ENCODE data around the gene NLRP14. TPM values are rescaled to one million over a fixed set of nuclear protein-coding genes. Genes with fewer than 3 reads are reported as not detected.

The NLRP14 gene, protein sequence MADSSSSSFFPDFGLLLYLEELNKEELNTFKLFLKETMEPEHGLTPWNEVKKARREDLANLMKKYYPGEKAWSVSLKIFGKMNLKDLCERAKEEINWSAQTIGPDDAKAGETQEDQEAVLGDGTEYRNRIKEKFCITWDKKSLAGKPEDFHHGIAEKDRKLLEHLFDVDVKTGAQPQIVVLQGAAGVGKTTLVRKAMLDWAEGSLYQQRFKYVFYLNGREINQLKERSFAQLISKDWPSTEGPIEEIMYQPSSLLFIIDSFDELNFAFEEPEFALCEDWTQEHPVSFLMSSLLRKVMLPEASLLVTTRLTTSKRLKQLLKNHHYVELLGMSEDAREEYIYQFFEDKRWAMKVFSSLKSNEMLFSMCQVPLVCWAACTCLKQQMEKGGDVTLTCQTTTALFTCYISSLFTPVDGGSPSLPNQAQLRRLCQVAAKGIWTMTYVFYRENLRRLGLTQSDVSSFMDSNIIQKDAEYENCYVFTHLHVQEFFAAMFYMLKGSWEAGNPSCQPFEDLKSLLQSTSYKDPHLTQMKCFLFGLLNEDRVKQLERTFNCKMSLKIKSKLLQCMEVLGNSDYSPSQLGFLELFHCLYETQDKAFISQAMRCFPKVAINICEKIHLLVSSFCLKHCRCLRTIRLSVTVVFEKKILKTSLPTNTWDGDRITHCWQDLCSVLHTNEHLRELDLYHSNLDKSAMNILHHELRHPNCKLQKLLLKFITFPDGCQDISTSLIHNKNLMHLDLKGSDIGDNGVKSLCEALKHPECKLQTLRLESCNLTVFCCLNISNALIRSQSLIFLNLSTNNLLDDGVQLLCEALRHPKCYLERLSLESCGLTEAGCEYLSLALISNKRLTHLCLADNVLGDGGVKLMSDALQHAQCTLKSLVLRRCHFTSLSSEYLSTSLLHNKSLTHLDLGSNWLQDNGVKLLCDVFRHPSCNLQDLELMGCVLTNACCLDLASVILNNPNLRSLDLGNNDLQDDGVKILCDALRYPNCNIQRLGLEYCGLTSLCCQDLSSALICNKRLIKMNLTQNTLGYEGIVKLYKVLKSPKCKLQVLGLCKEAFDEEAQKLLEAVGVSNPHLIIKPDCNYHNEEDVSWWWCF
- under 0.01 TPM for total RNA-seq

DNA sequence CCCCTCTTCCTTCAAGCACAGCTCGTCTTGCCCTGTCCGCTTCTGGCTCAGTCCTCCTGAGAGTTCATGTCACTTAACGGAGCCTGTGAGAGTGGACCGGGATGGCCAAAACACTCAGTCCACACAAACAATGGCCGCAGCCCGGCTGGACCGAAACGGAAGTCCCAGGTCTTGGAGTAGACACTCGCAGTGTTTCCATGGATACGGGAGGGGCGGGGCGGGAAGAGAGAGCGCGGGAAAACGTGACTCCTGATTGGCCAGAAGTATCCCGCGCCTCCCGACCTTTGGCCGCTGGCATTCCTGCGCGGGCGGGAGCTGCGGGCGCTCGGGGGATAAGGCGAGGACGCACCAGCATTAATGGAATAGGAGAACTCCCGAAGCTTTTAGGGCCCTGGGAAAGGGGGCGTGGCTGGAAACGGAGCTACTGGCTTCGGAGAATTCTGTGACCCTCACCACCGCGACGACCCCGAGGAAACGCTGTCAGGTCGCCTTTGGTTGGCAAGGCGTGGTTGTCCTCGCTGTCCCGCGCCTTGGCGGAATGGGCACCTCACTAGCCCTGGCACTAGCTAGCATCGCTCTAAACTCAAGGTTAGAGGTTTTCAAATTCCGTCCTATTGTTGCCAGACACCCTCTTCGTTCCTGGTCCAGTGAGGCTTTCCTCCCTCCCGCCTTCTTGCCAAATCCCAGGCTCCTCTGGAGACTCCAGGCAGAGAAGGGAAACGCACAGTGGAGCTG, at the start of gene NLRP14, which contains the start of gene ZNF214:
Gene NLRP14 (plus strand): TSS at position 297 of the 735 bp plus-strand sequence. CDS start 18,108 bp downstream, outside the sequence.
Gene ZNF214 (minus strand): TSS at position 164 of the 735 bp plus-strand sequence. CDS start 17,511 bp downstream, outside the sequence.
- peaks cover 7 to 14% (median 8%) of the 10 kb centered on the region in 3 donors for H3K4me1 ChIP-seq (ENCODE audit: control insufficient read depth in 3 of 3, insufficient read depth in 3 of 3, low read length in 3 of 3)
- no peaks in the 10 kb centered on the region for H3K9me3 ChIP-seq (ENCODE audit: control insufficient read depth in 3 of 3, low read length in 3 of 3)
- H3K36me3 ChIP-seq (ENCODE audit: control insufficient read depth in 3 of 3, insufficient read depth in 3 of 3, low read length in 3 of 3), result no peaks in the 10 kb centered on the region
- peak within 1 kb of the TSS; percentile 55 to 77 (median 73) for H3K9ac ChIP-seq (ENCODE audit: low read depth in 1 of 3, low read length in 3 of 3)
- peak within 1 kb of the TSS; percentile 72 to 94 (median 92) for H3K4me3 ChIP-seq (ENCODE audit: low read length in 3 of 3)
- no peaks in the 10 kb centered on the region for H3K27me3 ChIP-seq (ENCODE audit: control insufficient read depth in 3 of 3, insufficient read depth in 3 of 3, low read length in 3 of 3)
- peak within 1 kb of the TSS; percentile 1 for H3K27ac ChIP-seq (ENCODE audit: low read depth, low read length)

DNA sequence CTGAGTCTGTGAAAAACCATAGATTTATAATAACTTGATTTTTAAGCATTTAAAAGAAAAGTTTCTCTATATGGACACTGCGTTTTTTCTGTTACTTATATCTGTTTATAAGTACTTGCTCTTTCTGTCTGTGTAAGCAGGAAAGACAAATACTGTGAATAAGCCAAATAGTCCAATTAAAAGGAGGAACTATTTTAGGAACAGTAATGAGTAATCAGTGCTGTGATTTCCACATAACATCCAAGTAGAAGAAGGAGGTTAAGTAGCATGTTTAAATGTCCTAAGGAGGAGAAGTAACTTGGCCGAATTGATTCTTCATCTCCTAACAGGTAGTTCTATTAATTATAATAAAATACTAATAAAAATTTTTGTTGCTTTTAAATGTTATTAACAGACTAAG, 40.9 kb upstream of the NLRP14 start:
- Histone ChIP-seq H3K27me3 (ENCODE audit: control insufficient read depth in 3 of 3, insufficient read depth in 3 of 3, low read length in 3 of 3) (no peaks in the 10 kb centered on the region), H3K36me3 (ENCODE audit: control insufficient read depth in 3 of 3, insufficient read depth in 3 of 3, low read length in 3 of 3) (no peaks in the 10 kb centered on the region), H3K27ac (ENCODE audit: low read depth, low read length) (no peak overlapping the region), H3K4me3 (ENCODE audit: low read length in 3 of 3) (no peak overlapping the region), H3K9me3 (ENCODE audit: control insufficient read depth in 3 of 3, low read length in 3 of 3) (no peaks in the 10 kb centered on the region), H3K4me1 (ENCODE audit: control insufficient read depth in 3 of 3, insufficient read depth in 3 of 3, low read length in 3 of 3) (no peaks in the 10 kb centered on the region), H3K9ac (ENCODE audit: low read depth in 1 of 3, low read length in 3 of 3) (no peak overlapping the region)

DNA sequence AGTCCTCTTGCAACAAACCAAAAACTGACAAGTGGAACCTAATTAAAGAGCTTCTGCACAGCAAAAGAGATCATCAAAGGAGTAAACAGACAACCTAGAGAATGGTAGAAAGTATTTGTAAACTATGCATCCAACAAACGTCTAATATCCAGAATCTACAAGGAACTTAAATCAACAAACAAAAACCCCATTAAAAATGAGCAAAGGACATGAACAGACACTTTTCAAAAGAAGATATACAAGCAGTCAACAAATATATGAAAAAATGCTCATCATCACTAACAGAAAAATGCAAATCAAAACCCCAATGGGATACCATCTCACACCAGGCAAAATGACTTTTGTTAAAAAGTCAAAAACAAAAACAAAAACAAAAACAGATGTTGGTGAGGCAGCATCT, 33.8 kb upstream of the NLRP14 start:
- H3K27me3 ChIP-seq (ENCODE audit: control insufficient read depth in 3 of 3, insufficient read depth in 3 of 3, low read length in 3 of 3), result no peaks in the 10 kb centered on the region
- no peaks in the 10 kb centered on the region for H3K9me3 ChIP-seq (ENCODE audit: control insufficient read depth in 3 of 3, low read length in 3 of 3)
- no peak overlapping the region for H3K27ac ChIP-seq (ENCODE audit: low read depth, low read length)
- no peak overlapping the region for H3K4me3 ChIP-seq (ENCODE audit: low read length in 3 of 3)
- no peak overlapping the region for H3K9ac ChIP-seq (ENCODE audit: low read depth in 1 of 3, low read length in 3 of 3)
- no peaks in the 10 kb centered on the region for H3K36me3 ChIP-seq (ENCODE audit: control insufficient read depth in 3 of 3, insufficient read depth in 3 of 3, low read length in 3 of 3)
- no peaks in the 10 kb centered on the region for H3K4me1 ChIP-seq (ENCODE audit: control insufficient read depth in 3 of 3, insufficient read depth in 3 of 3, low read length in 3 of 3)

DNA sequence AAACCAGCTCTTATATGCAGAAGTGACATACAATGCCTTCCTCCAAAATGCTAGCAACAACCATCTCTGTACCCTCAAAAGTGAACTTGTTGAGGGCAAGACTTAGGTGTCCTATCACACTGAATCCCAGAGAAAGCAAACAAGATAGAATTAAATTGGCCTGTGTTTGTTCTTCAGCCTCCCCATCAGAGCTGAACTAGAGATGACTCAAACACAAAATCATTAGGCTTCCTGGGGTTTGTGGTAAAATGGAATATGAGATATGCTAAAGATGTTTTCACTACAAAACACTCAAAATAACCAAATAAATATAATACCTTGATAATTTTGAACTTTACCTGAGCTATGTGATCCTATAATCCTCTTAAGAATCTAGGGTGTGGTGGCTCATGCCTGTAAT, 31.8 kb upstream of the NLRP14 start:
- no peak overlapping the region for H3K27ac ChIP-seq (ENCODE audit: low read depth, low read length)
- H3K36me3 ChIP-seq (ENCODE audit: control insufficient read depth in 3 of 3, insufficient read depth in 3 of 3, low read length in 3 of 3), result no peaks in the 10 kb centered on the region
- H3K9me3 ChIP-seq (ENCODE audit: control insufficient read depth in 3 of 3, low read length in 3 of 3), result no peaks in the 10 kb centered on the region
- no peak overlapping the region for H3K9ac ChIP-seq (ENCODE audit: low read depth in 1 of 3, low read length in 3 of 3)
- no peak overlapping the region for H3K4me3 ChIP-seq (ENCODE audit: low read length in 3 of 3)
- H3K27me3 ChIP-seq (ENCODE audit: control insufficient read depth in 3 of 3, insufficient read depth in 3 of 3, low read length in 3 of 3), result no peaks in the 10 kb centered on the region
- H3K4me1 ChIP-seq (ENCODE audit: control insufficient read depth in 3 of 3, insufficient read depth in 3 of 3, low read length in 3 of 3), result peaks cover 0 to 8% (median 3%) of the 10 kb centered on the region in 3 donors

DNA sequence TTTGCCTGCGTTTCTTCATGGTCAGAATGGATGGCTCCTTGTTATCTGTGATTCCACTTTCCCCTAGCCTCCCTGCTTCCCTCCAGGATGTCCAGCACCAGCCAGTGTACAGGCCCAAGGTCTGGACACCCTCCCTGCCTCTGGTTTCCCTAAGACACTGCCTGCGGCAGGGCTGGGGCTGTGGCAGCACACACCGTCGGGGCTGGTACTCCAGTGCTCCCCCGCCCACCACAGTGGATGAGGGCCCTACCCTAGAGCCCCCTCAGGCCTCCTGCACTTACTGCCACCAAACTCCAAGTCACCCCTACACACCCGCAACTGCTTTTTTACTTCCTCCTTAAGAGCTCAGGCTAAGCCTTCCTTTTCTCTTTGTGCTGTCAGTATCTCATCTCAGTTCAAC, 29.1 kb upstream of the NLRP14 start:
- H3K9me3 ChIP-seq (ENCODE audit: control insufficient read depth in 3 of 3, low read length in 3 of 3), result no peaks in the 10 kb centered on the region
- no peak overlapping the region for H3K9ac ChIP-seq (ENCODE audit: low read depth in 1 of 3, low read length in 3 of 3)
- no peak overlapping the region for H3K4me3 ChIP-seq (ENCODE audit: low read length in 3 of 3)
- H3K27me3 ChIP-seq (ENCODE audit: control insufficient read depth in 3 of 3, insufficient read depth in 3 of 3, low read length in 3 of 3), result no peaks in the 10 kb centered on the region
- peaks cover 0 to 8% (median 3%) of the 10 kb centered on the region in 3 donors for H3K4me1 ChIP-seq (ENCODE audit: control insufficient read depth in 3 of 3, insufficient read depth in 3 of 3, low read length in 3 of 3)
- no peak overlapping the region for H3K27ac ChIP-seq (ENCODE audit: low read depth, low read length)
- H3K36me3 ChIP-seq (ENCODE audit: control insufficient read depth in 3 of 3, insufficient read depth in 3 of 3, low read length in 3 of 3), result no peaks in the 10 kb centered on the region

DNA sequence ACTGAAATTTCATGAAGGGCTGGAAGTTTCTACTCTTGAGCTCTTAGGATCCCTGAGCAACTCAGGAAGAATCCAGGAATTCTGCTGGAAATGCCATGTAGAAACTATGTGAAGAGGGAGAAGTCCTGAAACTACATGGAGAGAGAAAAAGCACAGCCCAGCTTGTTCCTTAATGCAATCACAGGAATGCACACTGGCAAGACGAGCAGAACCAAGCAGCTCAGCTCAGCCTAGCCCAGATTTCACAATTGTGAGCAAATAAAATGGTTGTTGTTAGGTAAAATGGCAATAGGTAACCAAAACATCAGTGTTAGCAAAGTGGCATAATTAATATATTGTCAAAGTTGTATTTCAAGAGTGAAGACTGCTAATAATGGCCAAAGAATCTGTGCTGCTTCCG, 28.3 kb upstream of the NLRP14 start:
- H3K9ac ChIP-seq (ENCODE audit: low read depth in 1 of 3, low read length in 3 of 3), result no peak overlapping the region
- H3K27ac ChIP-seq (ENCODE audit: low read depth, low read length), result peak overlapping the region; percentile 50
- no peaks in the 10 kb centered on the region for H3K27me3 ChIP-seq (ENCODE audit: control insufficient read depth in 3 of 3, insufficient read depth in 3 of 3, low read length in 3 of 3)
- no peaks in the 10 kb centered on the region for H3K9me3 ChIP-seq (ENCODE audit: control insufficient read depth in 3 of 3, low read length in 3 of 3)
- peaks cover 0 to 8% (median 3%) of the 10 kb centered on the region in 3 donors for H3K4me1 ChIP-seq (ENCODE audit: control insufficient read depth in 3 of 3, insufficient read depth in 3 of 3, low read length in 3 of 3)
- H3K4me3 ChIP-seq (ENCODE audit: low read length in 3 of 3), result peak overlapping the region in 1 of 3 donors; percentile 4
- H3K36me3 ChIP-seq (ENCODE audit: control insufficient read depth in 3 of 3, insufficient read depth in 3 of 3, low read length in 3 of 3), result no peaks in the 10 kb centered on the region

DNA sequence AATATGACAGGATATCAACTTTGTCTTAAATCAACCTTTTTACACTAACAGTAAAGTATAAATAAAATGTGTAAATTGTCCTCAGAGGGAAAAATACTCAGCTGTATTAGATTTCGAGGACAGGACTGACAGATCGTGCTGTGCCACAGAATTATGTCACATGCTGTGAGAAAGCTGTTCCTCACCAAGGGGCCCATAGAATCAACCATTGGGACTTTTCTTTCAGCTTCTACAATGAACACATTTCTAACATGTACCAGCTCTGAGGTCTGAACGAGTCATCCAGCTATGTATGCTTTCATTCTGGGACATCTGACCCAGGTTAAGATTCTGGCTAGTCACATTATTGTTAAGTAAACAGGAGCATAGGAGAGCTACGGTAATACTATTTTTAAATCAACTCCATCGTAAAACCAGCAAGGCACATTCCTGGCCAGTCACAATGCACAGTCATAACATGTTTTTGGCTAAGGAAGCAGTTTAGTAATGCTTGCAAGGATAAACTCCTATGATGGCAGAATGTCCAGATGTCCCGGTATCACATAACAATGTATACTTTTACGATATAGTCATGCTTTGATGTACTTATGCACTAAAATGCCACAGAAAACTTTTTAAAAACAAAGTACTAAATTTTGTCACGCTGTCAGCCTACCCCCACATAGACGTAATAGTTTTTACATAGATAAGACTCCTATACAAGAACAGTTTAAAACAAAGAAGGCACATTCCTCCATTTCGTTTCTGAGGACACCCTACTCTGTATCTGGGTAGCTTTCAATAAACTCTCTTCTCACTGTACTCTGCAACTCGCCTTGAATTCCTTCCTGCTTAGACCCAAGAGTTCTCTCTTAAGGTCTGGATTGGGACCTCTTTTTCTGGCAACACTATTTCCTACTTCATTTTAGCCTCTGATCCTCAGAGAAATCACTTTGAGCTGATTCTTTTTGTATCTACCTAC, 27.5 kb upstream of the NLRP14 start:
- no peaks in the 10 kb centered on the region for H3K9me3 ChIP-seq (ENCODE audit: control insufficient read depth in 3 of 3, low read length in 3 of 3)
- peak overlapping the region in 1 of 3 donors; percentile 36 for H3K9ac ChIP-seq (ENCODE audit: low read depth in 1 of 3, low read length in 3 of 3)
- H3K4me3 ChIP-seq (ENCODE audit: low read length in 3 of 3), result no peak overlapping the region

DNA sequence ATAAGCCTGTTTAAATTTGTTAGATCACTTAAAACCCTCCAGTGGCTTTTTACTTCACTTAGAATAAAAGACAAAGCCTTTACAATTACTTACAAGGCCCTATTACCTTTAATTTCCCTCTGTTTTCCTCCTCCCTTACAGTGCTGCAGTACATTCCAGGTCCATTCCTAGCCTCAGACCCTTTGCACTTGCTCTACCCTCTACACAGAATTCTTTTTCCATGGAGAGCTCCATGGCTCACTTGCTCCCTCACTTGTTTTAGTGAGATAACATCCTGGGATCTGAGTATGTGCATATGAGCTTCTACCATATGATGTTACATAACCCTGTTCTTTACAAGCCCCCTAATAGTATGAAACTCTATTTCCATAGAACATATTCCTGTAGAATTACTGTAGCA, 24.6 kb upstream of the NLRP14 start:
- no peaks in the 10 kb centered on the region for H3K9me3 ChIP-seq (ENCODE audit: control insufficient read depth in 3 of 3, low read length in 3 of 3)
- no peak overlapping the region for H3K27ac ChIP-seq (ENCODE audit: low read depth, low read length)

More for the DNA sequence above, 27.5 kb upstream of the NLRP14 start:
- Histone ChIP-seq H3K36me3 (ENCODE audit: control insufficient read depth in 3 of 3, insufficient read depth in 3 of 3, low read length in 3 of 3) (no peaks in the 10 kb centered on the region), H3K27me3 (ENCODE audit: control insufficient read depth in 3 of 3, insufficient read depth in 3 of 3, low read length in 3 of 3) (no peaks in the 10 kb centered on the region), H3K27ac (ENCODE audit: low read depth, low read length) (peak overlapping the region; percentile 50), H3K4me1 (ENCODE audit: control insufficient read depth in 3 of 3, insufficient read depth in 3 of 3, low read length in 3 of 3) (peaks cover 0 to 8% (median 3%) of the 10 kb centered on the region in 3 donors)

More for the DNA sequence above, 24.6 kb upstream of the NLRP14 start:
- H3K4me3 ChIP-seq (ENCODE audit: low read length in 3 of 3), result no peak overlapping the region
- peaks cover 0 to 5% (median 0%) of the 10 kb centered on the region in 3 donors for H3K36me3 ChIP-seq (ENCODE audit: control insufficient read depth in 3 of 3, insufficient read depth in 3 of 3, low read length in 3 of 3)
- H3K9ac ChIP-seq (ENCODE audit: low read depth in 1 of 3, low read length in 3 of 3), result no peak overlapping the region
- peaks cover 0 to 8% (median 3%) of the 10 kb centered on the region in 3 donors for H3K4me1 ChIP-seq (ENCODE audit: control insufficient read depth in 3 of 3, insufficient read depth in 3 of 3, low read length in 3 of 3)
- H3K27me3 ChIP-seq (ENCODE audit: control insufficient read depth in 3 of 3, insufficient read depth in 3 of 3, low read length in 3 of 3), result no peaks in the 10 kb centered on the region
